OCI-LY1 (cell line): ENCODE data around the gene CMTR1.

ENCODE experiments used
- H2AFZ ChIP-seq: fragments of 200-600 bp; sonication (generic), shearing (Covaris generic); 2 replicates; pipeline ENCODE4 v1.6.0; 2014; ENCODE audit warnings: antibody characterized with exemption, mild to moderate bottlenecking, low read length
- H3F3A ChIP-seq: fragments of 200-600 bp; sonication (generic), shearing (Covaris generic); 2 replicates; pipeline ENCODE4 v1.6.0; 2014; ENCODE audit warnings: mild to moderate bottlenecking, antibody characterized with exemption, low read length, moderate library complexity; ENCODE audit not compliant: insufficient read depth
- H3K27ac ChIP-seq: fragments of 200-600 bp; sonication (generic); 2 replicates; pipeline ENCODE4 v1.5.1; 2014; ENCODE audit warnings: low read length, mixed run types, mild to moderate bottlenecking, low read depth; ENCODE audit not compliant: poor library complexity, severe bottlenecking
- H3K27me3 ChIP-seq: fragments of 200-600 bp; sonication (generic); 2 replicates; pipeline ENCODE4 v1.6.0; 2014; ENCODE audit warnings: antibody characterized with exemption, mild to moderate bottlenecking, low read length, moderate library complexity; ENCODE audit not compliant: insufficient read depth
- H3K36me3 ChIP-seq: fragments of 200-600 bp; sonication (generic); 2 replicates; pipeline ENCODE4 v1.6.1; 2014; ENCODE audit warnings: mild to moderate bottlenecking, antibody characterized with exemption, low read length, moderate library complexity, mixed read lengths; ENCODE audit not compliant: insufficient read depth
- H3K4me1 ChIP-seq: fragments of 200-600 bp; sonication (generic); 2 replicates; pipeline ENCODE4 v1.5.1; 2014; ENCODE audit warnings: mild to moderate bottlenecking, low read length, moderate library complexity; ENCODE audit not compliant: insufficient read depth, severe bottlenecking
- H3K4me2 ChIP-seq: fragments of 200-600 bp; sonication (generic), shearing (Covaris generic); 2 replicates; pipeline ENCODE4 v1.6.1; 2014; ENCODE audit warnings: low read length
- H3K4me3 ChIP-seq: fragments of 200-600 bp; sonication (generic); 2 replicates; pipeline ENCODE4 v1.5.1; 2014; ENCODE audit warnings: low read length, low read depth, mild to moderate bottlenecking, mixed read lengths; ENCODE audit not compliant: poor library complexity, severe bottlenecking
- H3K79me2 ChIP-seq: fragments of 200-600 bp; shearing (Covaris generic); 2 replicates; pipeline ENCODE4 v1.6.1; 2016; ENCODE audit warnings: mixed run types, low read length, mixed read lengths; ENCODE audit not compliant: insufficient read depth
- H3K9ac ChIP-seq: fragments of 200-600 bp; sonication (generic), shearing (Covaris generic); 2 replicates; pipeline ENCODE4 v1.6.1; 2014; ENCODE audit warnings: mild to moderate bottlenecking, low read length, mixed read lengths
- H3K9me2 ChIP-seq: fragments of 200-600 bp; sonication (generic), shearing (Covaris generic); 2 replicates; pipeline ENCODE4 v1.6.1; 2014; ENCODE audit warnings: low read depth, mild to moderate bottlenecking, low read length, mixed read lengths
- H3K9me3 ChIP-seq: fragments of 200-600 bp; shearing (Covaris generic); 2 replicates; pipeline ENCODE4 v1.6.1; 2014; ENCODE audit warnings: low read length, mixed read lengths
- H4K20me1 ChIP-seq: fragments of 200-600 bp; sonication (generic), shearing (Covaris generic); 2 replicates; pipeline ENCODE4 v1.6.0; 2016; ENCODE audit warnings: mild to moderate bottlenecking, low read length; ENCODE audit not compliant: insufficient read depth
- EZH2 ChIP-seq: fragments of 200-600 bp; sonication (generic), shearing (Covaris generic); IDR thresholded peaks from 2 replicates; pipeline ENCODE4 v1.8.0; 2017; ENCODE audit warnings: borderline replicate concordance, mixed run types, mild to moderate bottlenecking, antibody characterized with exemption, low read length, moderate library complexity, mixed read lengths
- TF ChIP-seq, protein P1 (sequence below): fragments of 200-600 bp; sonication (generic), shearing (Covaris generic); IDR thresholded peaks from 2 replicates; pipeline ENCODE4 v1.5.1; 2017; ENCODE audit warnings: mild to moderate bottlenecking, antibody characterized with exemption, low read length, moderate library complexity, mixed read lengths

CMTR1 gene

DNA sequence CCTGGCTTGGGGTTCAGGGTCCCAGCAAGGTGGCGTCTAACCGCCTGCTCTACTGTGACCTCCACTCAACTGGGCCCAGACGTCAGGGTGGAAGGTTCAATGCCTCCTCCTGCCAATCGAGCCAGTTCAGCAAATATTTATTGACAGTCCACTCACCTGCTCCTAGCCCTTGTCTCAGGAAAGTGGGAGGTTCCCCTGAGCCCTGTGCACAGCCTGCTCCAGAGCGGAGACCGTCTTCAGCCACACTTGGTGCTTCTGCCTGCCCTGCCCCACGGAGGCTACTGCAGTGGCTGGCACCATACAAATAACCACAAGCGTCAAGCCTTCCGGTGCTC lies 60.6 kb downstream of the CMTR1 start:
- H2AFZ ChIP-seq = no peak overlapping the region
- 0 out of 2 replicates have a peak, but pooled peaks cover 8% of the 10 kb centered on the region for H3K36me3 ChIP-seq
- no peaks in the 10 kb centered on the region for H3K27me3 ChIP-seq
- no peaks in the 10 kb centered on the region for H3K9me2 ChIP-seq
- no peaks in the 10 kb centered on the region for H4K20me1 ChIP-seq
- H3K79me2 ChIP-seq = no peaks in the 10 kb centered on the region
- no peaks in the 10 kb centered on the region for H3K9me3 ChIP-seq
- H3F3A ChIP-seq = no peaks in the 10 kb centered on the region
- H3K9ac ChIP-seq = no peak overlapping the region
- no peak overlapping the region for H3K4me3 ChIP-seq
- H3K4me2 ChIP-seq = no peak overlapping the region
- TF ChIP-seq, protein P1, sequence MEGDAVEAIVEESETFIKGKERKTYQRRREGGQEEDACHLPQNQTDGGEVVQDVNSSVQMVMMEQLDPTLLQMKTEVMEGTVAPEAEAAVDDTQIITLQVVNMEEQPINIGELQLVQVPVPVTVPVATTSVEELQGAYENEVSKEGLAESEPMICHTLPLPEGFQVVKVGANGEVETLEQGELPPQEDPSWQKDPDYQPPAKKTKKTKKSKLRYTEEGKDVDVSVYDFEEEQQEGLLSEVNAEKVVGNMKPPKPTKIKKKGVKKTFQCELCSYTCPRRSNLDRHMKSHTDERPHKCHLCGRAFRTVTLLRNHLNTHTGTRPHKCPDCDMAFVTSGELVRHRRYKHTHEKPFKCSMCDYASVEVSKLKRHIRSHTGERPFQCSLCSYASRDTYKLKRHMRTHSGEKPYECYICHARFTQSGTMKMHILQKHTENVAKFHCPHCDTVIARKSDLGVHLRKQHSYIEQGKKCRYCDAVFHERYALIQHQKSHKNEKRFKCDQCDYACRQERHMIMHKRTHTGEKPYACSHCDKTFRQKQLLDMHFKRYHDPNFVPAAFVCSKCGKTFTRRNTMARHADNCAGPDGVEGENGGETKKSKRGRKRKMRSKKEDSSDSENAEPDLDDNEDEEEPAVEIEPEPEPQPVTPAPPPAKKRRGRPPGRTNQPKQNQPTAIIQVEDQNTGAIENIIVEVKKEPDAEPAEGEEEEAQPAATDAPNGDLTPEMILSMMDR = no peak
- no peak for TF ChIP-seq EZH2
- no peak overlapping the region for H3K27ac ChIP-seq
- peaks cover 27% of the 10 kb centered on the region for H3K4me1 ChIP-seq

DNA sequence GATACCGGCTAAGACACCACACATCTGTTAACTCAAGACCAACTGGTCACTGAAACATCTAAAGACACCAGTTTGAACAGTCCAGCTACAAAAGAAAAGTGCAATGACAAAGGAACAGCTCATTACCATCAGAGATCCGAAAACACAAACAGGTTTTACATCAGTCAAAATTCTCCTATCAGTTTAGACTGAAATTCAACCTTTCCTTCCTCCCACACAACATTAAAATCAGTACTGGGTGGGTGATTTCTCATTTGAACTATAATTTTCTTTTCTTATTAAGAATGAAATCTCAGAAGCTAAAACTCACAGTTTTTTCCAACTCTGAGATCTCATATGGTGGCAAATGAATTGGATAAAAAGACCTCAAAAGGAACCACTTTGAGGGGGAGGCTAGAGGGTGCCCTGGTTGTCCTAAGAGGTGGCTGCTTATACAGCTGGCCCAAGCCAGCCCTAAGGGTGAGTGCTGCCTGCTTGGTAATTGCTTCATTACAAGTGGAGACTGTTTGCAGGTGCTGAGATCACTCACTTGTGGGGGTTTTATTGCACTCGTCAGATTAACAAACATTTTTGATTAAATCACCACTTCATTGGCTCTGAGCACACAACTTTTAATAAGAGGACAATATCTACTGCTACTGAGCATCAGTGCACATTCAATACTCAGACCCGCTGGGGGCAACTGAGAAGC lies 62.4 kb downstream of the CMTR1 start:
- H3K36me3 ChIP-seq = 0 out of 2 replicates have a peak, but pooled peaks cover 8% of the 10 kb centered on the region
- no peak overlapping the region for H3K4me2 ChIP-seq
- no peak overlapping the region for H3K4me3 ChIP-seq
- no peak overlapping the region for H3K9ac ChIP-seq
- peaks cover 29% of the 10 kb centered on the region for H3K4me1 ChIP-seq
- H3K79me2 ChIP-seq = 0 out of 2 replicates have a peak, but pooled peaks cover 5% of the 10 kb centered on the region
- H3K27me3 ChIP-seq = no peaks in the 10 kb centered on the region
- no peak overlapping the region for H2AFZ ChIP-seq
- no peaks in the 10 kb centered on the region for H3K9me2 ChIP-seq
- no peaks in the 10 kb centered on the region for H4K20me1 ChIP-seq
- H3K9me3 ChIP-seq = no peaks in the 10 kb centered on the region
- no peaks in the 10 kb centered on the region for H3F3A ChIP-seq
- no peak overlapping the region for H3K27ac ChIP-seq
- TF ChIP-seq, protein P1 = no peak
- no peak for TF ChIP-seq EZH2

DNA sequence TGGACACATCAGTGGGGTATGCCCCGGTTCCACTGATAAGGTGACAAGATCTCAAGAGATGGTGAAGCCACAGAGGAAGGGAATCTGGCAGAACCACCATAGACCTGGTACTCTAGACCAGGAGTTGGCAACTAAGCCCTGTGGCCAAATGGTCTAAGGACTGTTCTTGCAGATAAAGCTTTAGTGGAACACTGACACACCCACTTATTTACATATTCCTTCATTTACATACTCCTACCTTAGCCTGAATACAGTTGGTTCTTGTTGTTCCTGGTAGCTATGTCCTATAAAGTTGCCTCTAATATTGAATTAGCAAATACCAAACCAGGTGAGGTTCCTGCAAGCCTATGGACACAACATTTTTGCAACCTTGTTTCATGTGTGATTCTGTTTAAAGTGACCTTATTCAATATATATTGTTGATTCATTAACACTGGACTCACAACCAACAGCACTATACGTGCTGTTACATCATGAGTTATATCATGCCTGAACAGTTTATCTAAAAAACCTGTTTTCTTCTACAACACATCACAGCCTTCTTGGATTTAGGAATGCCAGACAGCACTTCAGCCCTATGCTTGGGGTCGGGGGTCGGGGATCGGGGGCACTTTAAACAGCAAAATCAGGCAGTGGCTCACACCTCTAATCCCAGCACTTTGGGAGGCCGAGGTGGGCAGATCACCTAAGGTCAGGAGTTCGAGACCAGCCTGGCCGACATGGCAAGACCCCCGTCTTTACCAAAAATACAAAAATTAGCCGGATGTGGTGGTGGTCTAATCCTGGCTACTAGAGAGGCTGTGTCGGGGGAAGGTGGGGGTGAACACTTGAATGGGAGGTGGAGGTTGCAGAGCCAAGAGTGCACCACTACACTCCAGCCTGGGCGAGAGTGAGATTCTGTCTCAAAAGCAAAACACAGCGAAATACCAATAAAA lies 64.2 kb downstream of the CMTR1 start:
- H3K4me3 ChIP-seq = peak overlapping the region; percentile 94
- H4K20me1 ChIP-seq = no peaks in the 10 kb centered on the region
- peaks cover 33% of the 10 kb centered on the region for H3K4me1 ChIP-seq
- no peaks in the 10 kb centered on the region for H3F3A ChIP-seq
- H3K4me2 ChIP-seq = peak overlapping the region; percentile 95; the same call in 1 of the 2 replicates
- no peak overlapping the region for H2AFZ ChIP-seq
- TF ChIP-seq, protein P1 = no peak
- no peak for TF ChIP-seq EZH2
- H3K9ac ChIP-seq = no peak overlapping the region
- no peak overlapping the region for H3K27ac ChIP-seq
- H3K9me3 ChIP-seq = no peaks in the 10 kb centered on the region
- H3K9me2 ChIP-seq = no peaks in the 10 kb centered on the region
- 0 out of 2 replicates have a peak, but pooled peaks cover 5% of the 10 kb centered on the region for H3K79me2 ChIP-seq
- H3K36me3 ChIP-seq = 0 out of 2 replicates have a peak, but pooled peaks cover 8% of the 10 kb centered on the region
- no peaks in the 10 kb centered on the region for H3K27me3 ChIP-seq
